Measurements from ENCODE around the gene PHACTR1. TPM values are rescaled to one million over a fixed set of nuclear protein-coding genes. Genes with fewer than 3 reads are reported as not detected.

Gene PHACTR1
- polyA plus RNA-seq, 1 experiment: not detected

DNA sequence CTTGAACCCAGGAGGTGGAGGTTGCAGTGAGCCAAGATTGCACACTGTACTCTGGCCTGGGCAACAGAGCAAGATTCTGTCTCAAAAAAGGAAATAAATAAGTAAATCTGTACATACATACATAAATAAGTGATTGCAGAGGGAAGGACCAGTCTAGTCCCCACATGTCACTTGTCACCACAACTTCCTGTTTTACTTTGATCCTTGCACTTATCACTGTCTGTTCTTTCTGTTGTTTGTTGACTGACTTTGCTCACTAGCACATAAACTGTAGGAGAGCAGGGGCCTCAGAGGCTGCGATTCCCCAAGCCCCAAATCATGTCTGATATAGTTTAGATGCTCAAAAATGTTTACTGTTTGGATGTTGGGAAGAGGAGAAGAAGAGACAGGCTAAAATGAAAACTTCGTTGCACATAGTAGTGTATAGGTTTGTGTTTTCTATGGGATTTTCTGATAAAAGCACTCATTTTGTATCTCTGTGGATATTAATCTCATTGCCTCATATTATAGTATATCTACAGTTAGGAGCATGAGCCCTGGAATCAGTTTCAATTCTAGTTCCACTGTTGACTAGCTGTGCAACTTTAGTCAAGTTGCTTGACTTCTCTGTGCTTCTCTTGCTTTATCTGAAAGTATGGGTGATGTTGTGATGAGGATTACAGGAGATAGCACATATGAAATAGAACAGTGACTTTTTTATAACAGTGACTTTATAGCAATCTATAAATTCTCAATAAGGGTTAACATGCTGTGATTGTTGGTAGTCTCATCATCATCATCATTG lies 446.8 kb downstream of the PHACTR1 start:
- ChIA-PET POLR2A (no interaction called here), CTCF (no interaction called here)
- Histone ChIP-seq H3K9me3 (ENCODE audit: control insufficient read depth, insufficient read depth, low read length) (no peaks in the 10 kb centered on the region), H3K27ac (ENCODE audit: low read depth, low read length) (no peak overlapping the region), H3K4me3 (ENCODE audit: low read depth, low read length) (no peak overlapping the region), H3K27me3 (ENCODE audit: control insufficient read depth, insufficient read depth, low read length) (no peaks in the 10 kb centered on the region)
- TF ChIP-seq, protein P1, sequence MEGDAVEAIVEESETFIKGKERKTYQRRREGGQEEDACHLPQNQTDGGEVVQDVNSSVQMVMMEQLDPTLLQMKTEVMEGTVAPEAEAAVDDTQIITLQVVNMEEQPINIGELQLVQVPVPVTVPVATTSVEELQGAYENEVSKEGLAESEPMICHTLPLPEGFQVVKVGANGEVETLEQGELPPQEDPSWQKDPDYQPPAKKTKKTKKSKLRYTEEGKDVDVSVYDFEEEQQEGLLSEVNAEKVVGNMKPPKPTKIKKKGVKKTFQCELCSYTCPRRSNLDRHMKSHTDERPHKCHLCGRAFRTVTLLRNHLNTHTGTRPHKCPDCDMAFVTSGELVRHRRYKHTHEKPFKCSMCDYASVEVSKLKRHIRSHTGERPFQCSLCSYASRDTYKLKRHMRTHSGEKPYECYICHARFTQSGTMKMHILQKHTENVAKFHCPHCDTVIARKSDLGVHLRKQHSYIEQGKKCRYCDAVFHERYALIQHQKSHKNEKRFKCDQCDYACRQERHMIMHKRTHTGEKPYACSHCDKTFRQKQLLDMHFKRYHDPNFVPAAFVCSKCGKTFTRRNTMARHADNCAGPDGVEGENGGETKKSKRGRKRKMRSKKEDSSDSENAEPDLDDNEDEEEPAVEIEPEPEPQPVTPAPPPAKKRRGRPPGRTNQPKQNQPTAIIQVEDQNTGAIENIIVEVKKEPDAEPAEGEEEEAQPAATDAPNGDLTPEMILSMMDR (IDR thresholded peaks at IDR 0.05; ENCODE audit: low read depth, low read length): no peak
- no peak for DNase-seq (ENCODE audit: low read depth, low spot score)

DNA sequence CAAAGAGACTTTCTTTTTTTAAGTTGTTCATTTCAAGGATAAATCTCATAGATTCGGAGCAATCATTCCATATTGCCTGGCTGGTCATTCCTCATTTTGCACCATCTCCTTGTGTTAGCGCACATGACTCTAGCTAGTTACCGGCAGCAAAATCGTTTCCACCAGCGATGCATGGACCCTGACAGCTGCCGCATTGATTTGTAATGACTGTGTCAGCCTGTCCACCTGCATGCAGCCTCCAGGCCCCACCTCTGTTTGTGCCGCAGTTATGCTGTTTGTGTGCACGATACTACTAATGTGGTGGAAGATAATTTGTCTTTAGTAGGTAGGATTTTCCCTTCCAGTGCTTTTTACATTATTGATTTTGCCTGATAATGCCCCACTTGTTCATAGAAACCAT lies 447.7 kb downstream of the PHACTR1 start:
- Histone ChIP-seq H3K9me3 (ENCODE audit: control insufficient read depth, insufficient read depth, low read length) (no peaks in the 10 kb centered on the region), H3K4me3 (ENCODE audit: low read depth, low read length) (no peak overlapping the region), H3K27me3 (ENCODE audit: control insufficient read depth, insufficient read depth, low read length) (no peaks in the 10 kb centered on the region), H3K27ac (ENCODE audit: low read depth, low read length) (no peak overlapping the region)
- ChIA-PET POLR2A (no interaction called here), CTCF (no interaction called here)
- TF ChIP-seq, protein P1 (IDR thresholded peaks at IDR 0.05; ENCODE audit: low read depth, low read length): no peak
- DNase-seq (ENCODE audit: low read depth, low spot score): no peak

DNA sequence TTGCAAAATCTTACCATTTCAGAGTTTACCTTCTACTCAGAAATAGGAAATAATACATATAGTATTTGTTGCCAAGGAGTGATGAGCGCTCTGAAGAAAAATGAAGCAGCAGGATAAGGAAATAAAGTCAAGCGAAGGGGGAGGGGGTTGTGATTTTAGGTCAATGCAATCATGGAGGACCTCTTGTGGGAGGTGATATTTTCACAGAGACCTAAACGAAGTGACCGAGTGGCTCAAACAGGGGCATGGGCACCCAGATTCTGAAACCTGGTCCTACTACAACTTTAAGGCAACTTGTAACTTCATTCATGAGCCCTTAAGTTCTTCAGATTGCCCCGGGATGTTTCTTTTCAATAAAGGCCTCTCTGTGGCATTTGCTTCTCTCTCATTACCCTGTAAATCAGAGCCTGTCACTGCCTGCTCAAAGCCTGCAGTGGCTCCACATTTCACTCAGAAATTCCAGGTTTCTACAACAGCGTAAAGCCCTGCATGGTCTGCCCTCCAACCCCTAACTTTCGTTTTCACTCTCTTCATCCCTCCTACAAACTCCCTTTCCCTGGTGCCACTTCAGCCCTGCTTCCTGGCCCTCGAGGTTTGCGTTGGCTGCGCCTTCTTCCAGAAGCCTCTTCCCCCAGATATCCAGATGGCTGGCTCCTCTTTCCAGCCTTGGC lies 449.1 kb downstream of the PHACTR1 start:
- no peak for DNase-seq (ENCODE audit: low read depth, low spot score)
- no peak overlapping the region for H3K27ac ChIP-seq (ENCODE audit: low read depth, low read length)

DNA sequence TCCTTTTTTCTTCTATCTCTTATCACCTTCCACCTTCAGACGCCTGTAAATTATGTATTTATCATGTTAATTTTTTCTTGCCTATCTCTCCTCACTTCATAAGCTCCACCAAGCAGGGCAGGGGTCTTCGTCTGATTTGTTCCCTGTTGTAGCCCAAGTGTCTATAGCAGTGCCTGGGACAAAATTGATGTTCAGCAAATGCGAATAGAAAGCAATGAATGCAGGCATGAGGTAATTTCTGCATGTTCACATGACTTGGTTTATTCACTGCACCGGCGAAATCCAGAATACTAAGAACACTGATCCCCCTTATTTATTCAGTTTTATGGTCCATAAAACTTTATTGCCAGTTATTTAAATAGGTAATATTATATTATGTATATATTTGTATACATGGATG lies 449.7 kb downstream of the PHACTR1 start:
- ChIA-PET CTCF (no interaction called here), POLR2A (no interaction called here)
- Histone ChIP-seq H3K27me3 (ENCODE audit: control insufficient read depth, insufficient read depth, low read length) (no peaks in the 10 kb centered on the region), H3K9me3 (ENCODE audit: control insufficient read depth, insufficient read depth, low read length) (no peaks in the 10 kb centered on the region), H3K27ac (ENCODE audit: low read depth, low read length) (no peak overlapping the region), H3K4me3 (ENCODE audit: low read depth, low read length) (no peak overlapping the region)
- TF ChIP-seq, protein P1 (IDR thresholded peaks at IDR 0.05; ENCODE audit: low read depth, low read length): no peak
- DNase-seq (ENCODE audit: low read depth, low spot score): no peak

More for the DNA sequence above, 449.1 kb downstream of the PHACTR1 start:
- H3K27me3 ChIP-seq (ENCODE audit: control insufficient read depth, insufficient read depth, low read length): no peaks in the 10 kb centered on the region
- ChIA-PET CTCF (no interaction called here), POLR2A (no interaction called here)
- TF ChIP-seq, protein P1 (IDR thresholded peaks at IDR 0.05; ENCODE audit: low read depth, low read length): no peak
- peak overlapping the region; percentile 31 for H3K4me3 ChIP-seq (ENCODE audit: low read depth, low read length)
- no peaks in the 10 kb centered on the region for H3K9me3 ChIP-seq (ENCODE audit: control insufficient read depth, insufficient read depth, low read length)

DNA sequence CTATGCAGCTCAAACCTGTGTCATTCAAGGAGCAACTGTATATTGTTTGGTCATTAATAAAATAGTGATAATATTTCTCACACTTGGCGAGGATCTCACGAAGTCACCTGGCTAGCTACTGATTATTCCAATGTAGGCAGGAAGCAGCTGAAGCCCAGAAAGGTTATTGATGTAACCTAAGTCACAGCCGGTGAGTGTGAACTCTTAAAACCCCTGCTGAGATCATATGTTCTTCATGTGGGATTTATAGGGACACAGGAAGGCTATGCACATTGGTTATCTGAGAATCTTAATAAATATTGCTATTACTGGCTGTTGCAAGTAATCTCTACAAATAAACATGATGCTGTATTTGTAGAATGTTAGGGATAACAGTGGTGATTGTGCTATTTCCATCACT lies 450.3 kb downstream of the PHACTR1 start:
- TF ChIP-seq, protein P1 (IDR thresholded peaks at IDR 0.05; ENCODE audit: low read depth, low read length): no peak
- DNase-seq (ENCODE audit: low read depth, low spot score): no peak
- Histone ChIP-seq H3K27ac (ENCODE audit: low read depth, low read length) (no peak overlapping the region), H3K9me3 (ENCODE audit: control insufficient read depth, insufficient read depth, low read length) (no peaks in the 10 kb centered on the region), H3K4me3 (ENCODE audit: low read depth, low read length) (no peak overlapping the region), H3K27me3 (ENCODE audit: control insufficient read depth, insufficient read depth, low read length) (no peaks in the 10 kb centered on the region)
- ChIA-PET POLR2A (no interaction called here), CTCF (interaction anchor here (0.5 kb wide), 1 partner anchor 29 kb away, joined by 5 read pairs; no protein-coding TSS in a partner anchor)
